HK-2 (cell line): ENCODE results near the gene SYNPO2.
"Not testable (repeated sequence)": the region's sequence is repeated elsewhere in the genome, so short reads cannot be mapped to it uniquely, and the experiment has no call there.

Experiments
- DNase-seq: peaks from one replicate; pipeline ENCODE4 v3.0.0-alpha.2; 2018; ENCODE audit not compliant: unreplicated experiment

The SYNPO2 gene

GRCh38 chr4:118974758-118975157 is 86.1 kb downstream of the SYNPO2 start:
- DNase-seq, result no peak

- DNase-seq, result no peak
Measured at GRCh38 chr4:118975449-118976192, 87.0 kb downstream of the SYNPO2 start.

- DNase-seq, result not testable (repeated sequence)
Measured at GRCh38 chr4:118976193-118976560, 87.5 kb downstream of the SYNPO2 start.

- not testable (repeated sequence) for DNase-seq
Measured at GRCh38 chr4:118977100-118977499, 88.4 kb downstream of the SYNPO2 start.

GRCh38 chr4:118979712-118980111 is 91.1 kb downstream of the SYNPO2 start:
- DNase-seq, result no peak

- no peak for DNase-seq
Measured at GRCh38 chr4:118981171-118981838, 92.7 kb downstream of the SYNPO2 start.

GRCh38 chr4:118981839-118982381 is 93.3 kb downstream of the SYNPO2 start:
- peak; percentile 50 for DNase-seq

GRCh38 chr4:118983293-118983692 is 94.6 kb downstream of the SYNPO2 start:
- no peak for DNase-seq

- no peak for DNase-seq
Measured at GRCh38 chr4:118983831-118984230, 95.2 kb downstream of the SYNPO2 start.

- DNase-seq, result no peak
Measured at GRCh38 chr4:118985170-118986000, 96.7 kb downstream of the SYNPO2 start.

- no peak for DNase-seq
Measured at GRCh38 chr4:118987959-118988634, 99.4 kb downstream of the SYNPO2 start.

GRCh38 chr4:118988635-118988972 is 100.0 kb downstream of the SYNPO2 start:
- no peak for DNase-seq

GRCh38 chr4:118989098-118990080 is 100.7 kb downstream of the SYNPO2 start:
- no peak for DNase-seq

GRCh38 chr4:118991686-118992085 is 103.0 kb downstream of the SYNPO2 start:
- no peak for DNase-seq

- no peak for DNase-seq
Measured at GRCh38 chr4:118992149-118992548, 103.5 kb downstream of the SYNPO2 start.

GRCh38 chr4:118993333-118993732 is 104.7 kb downstream of the SYNPO2 start:
- no peak for DNase-seq

- no peak for DNase-seq
Measured at GRCh38 chr4:118994030-118994429, 105.4 kb downstream of the SYNPO2 start.

- no peak for DNase-seq
Measured at GRCh38 chr4:118995693-118996391, 107.2 kb downstream of the SYNPO2 start.

- no peak for DNase-seq
Measured at GRCh38 chr4:118997601-118998000, 108.9 kb downstream of the SYNPO2 start.

- DNase-seq, result no peak
Measured at GRCh38 chr4:118999919-119000318, 111.3 kb downstream of the SYNPO2 start.
